ENCODE results near the gene TCF12. TPM values are rescaled to one million over a fixed set of nuclear protein-coding genes. Genes with fewer than 3 reads are reported as not detected.
A peak's percentile ranks its signal among the peaks of the same experiment; 100 is the strongest.

The TCF12 gene
- total RNA-seq, 1 donor from 2014 or later: 123 TPM

GRCh38 chr15:57108296-57108695, 189.9 kb downstream of the TCF12 start:
- Mint-ChIP-seq H3K36me3 (ENCODE audit: low read depth, unreplicated experiment) (no peaks in the 10 kb centered on the region), H3K27ac (ENCODE audit: unreplicated experiment) (no peak overlapping the region), H3K27me3 (ENCODE audit: unreplicated experiment) (no peaks in the 10 kb centered on the region), H3K4me3 (ENCODE audit: unreplicated experiment) (no peak overlapping the region), H3K9me3 (ENCODE audit: unreplicated experiment) (no peaks in the 10 kb centered on the region), H3K4me1 (ENCODE audit: unreplicated experiment) (peaks cover 11% of the 10 kb centered on the region)
- no peak for TF ChIP-seq CTCF (IDR thresholded peaks at IDR 0.05; ENCODE audit: unreplicated experiment)
- no peak for DNase-seq (ENCODE audit: low spot score)

- Mint-ChIP-seq H3K4me3 (ENCODE audit: unreplicated experiment) (no peak overlapping the region), H3K4me1 (ENCODE audit: unreplicated experiment) (peaks cover 11% of the 10 kb centered on the region), H3K27ac (ENCODE audit: unreplicated experiment) (no peak overlapping the region), H3K27me3 (ENCODE audit: unreplicated experiment) (no peaks in the 10 kb centered on the region), H3K9me3 (ENCODE audit: unreplicated experiment) (no peaks in the 10 kb centered on the region), H3K36me3 (ENCODE audit: low read depth, unreplicated experiment) (no peaks in the 10 kb centered on the region)
- DNase-seq (ENCODE audit: low spot score): no peak
- no peak for TF ChIP-seq CTCF (IDR thresholded peaks at IDR 0.05; ENCODE audit: unreplicated experiment)
These were observed 190.6 kb downstream of the TCF12 start for GRCh38 chr15:57109005-57109404.

GRCh38 chr15:57111002-57111401, 192.6 kb downstream of the TCF12 start:
- no peak for DNase-seq (ENCODE audit: low spot score)

GRCh38 chr15:57112178-57112577, 193.7 kb downstream of the TCF12 start:
- Mint-ChIP-seq H3K27ac (ENCODE audit: unreplicated experiment) (peak overlapping the region; percentile 36), H3K9me3 (ENCODE audit: unreplicated experiment) (no peaks in the 10 kb centered on the region), H3K4me3 (ENCODE audit: unreplicated experiment) (no peak overlapping the region), H3K27me3 (ENCODE audit: unreplicated experiment) (no peaks in the 10 kb centered on the region), H3K4me1 (ENCODE audit: unreplicated experiment) (peaks cover 11% of the 10 kb centered on the region), H3K36me3 (ENCODE audit: low read depth, unreplicated experiment) (no peaks in the 10 kb centered on the region)
- no peak for TF ChIP-seq CTCF (IDR thresholded peaks at IDR 0.05; ENCODE audit: unreplicated experiment)
- no peak for DNase-seq (ENCODE audit: low spot score)

More at GRCh38 chr15:57111002-57111401, 192.6 kb downstream of the TCF12 start:
- H3K36me3 Mint-ChIP-seq (ENCODE audit: low read depth, unreplicated experiment): no peaks in the 10 kb centered on the region
- peak; percentile 41 for TF ChIP-seq CTCF (IDR thresholded peaks at IDR 0.05; ENCODE audit: unreplicated experiment)
- no peak overlapping the region for H3K4me3 Mint-ChIP-seq (ENCODE audit: unreplicated experiment)
- H3K4me1 Mint-ChIP-seq (ENCODE audit: unreplicated experiment): peaks cover 11% of the 10 kb centered on the region
- no peaks in the 10 kb centered on the region for H3K9me3 Mint-ChIP-seq (ENCODE audit: unreplicated experiment)
- peak overlapping the region; percentile 19 for H3K27ac Mint-ChIP-seq (ENCODE audit: unreplicated experiment)
- no peaks in the 10 kb centered on the region for H3K27me3 Mint-ChIP-seq (ENCODE audit: unreplicated experiment)

- no peak overlapping the region for H3K4me3 Mint-ChIP-seq (ENCODE audit: unreplicated experiment)
- no peaks in the 10 kb centered on the region for H3K27me3 Mint-ChIP-seq (ENCODE audit: unreplicated experiment)
- H3K36me3 Mint-ChIP-seq (ENCODE audit: low read depth, unreplicated experiment): no peaks in the 10 kb centered on the region
- H3K9me3 Mint-ChIP-seq (ENCODE audit: unreplicated experiment): no peaks in the 10 kb centered on the region
- no peak overlapping the region for H3K27ac Mint-ChIP-seq (ENCODE audit: unreplicated experiment)
- H3K4me1 Mint-ChIP-seq (ENCODE audit: unreplicated experiment): peaks cover 22% of the 10 kb centered on the region
- TF ChIP-seq CTCF (IDR thresholded peaks at IDR 0.05; ENCODE audit: unreplicated experiment): no peak
- no peak for DNase-seq (ENCODE audit: low spot score)
These were observed 195.6 kb downstream of the TCF12 start for GRCh38 chr15:57114070-57114469.
